Fibroblast of lung (primary cell): ENCODE measurements around the gene TGFBR2.

Source experiments
- EZH2 ChIP-seq: IDR thresholded peaks from 2 replicates; pipeline ENCODE4 v1.5.1; 2012; ENCODE audit warnings: low read length, control low read depth, mild to moderate bottlenecking; ENCODE audit errors: missing control alignments
- TF ChIP-seq, protein P1 (sequence below), 2 donors: IDR thresholded peaks in 1 of 2; conservative IDR thresholded peaks in 1 of 2; 1 replicate in 1 of 2; 2 replicates in 1 of 2; pipeline ENCODE4 v1.5.1; 2011 to 2012; ENCODE audit warnings: low read length in 2 of 2, control low read depth in 1 of 2, inconsistent platforms in 1 of 2, low read depth in 1 of 2, mild to moderate bottlenecking in 1 of 2

DNA sequence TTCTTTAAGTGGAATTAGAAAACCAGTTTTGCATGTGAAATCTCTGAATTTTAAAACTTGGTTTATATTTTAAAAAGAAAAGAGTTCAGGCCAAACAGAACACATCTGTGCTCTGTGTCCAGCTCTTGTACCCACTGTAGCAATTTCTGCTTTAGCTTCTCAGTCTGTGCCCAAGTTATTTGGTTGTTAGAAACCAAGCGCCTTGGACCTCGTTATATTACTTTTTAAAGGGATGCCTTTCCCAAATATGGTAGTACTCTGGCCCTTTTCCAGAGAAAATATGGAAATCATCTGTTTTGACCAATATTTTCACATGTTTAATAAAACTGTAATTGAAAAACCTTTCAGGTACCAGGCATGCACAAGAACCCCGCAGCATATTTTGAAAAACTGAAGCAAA is 27.3 kb downstream of the TGFBR2 start:
- TF ChIP-seq, protein P1, sequence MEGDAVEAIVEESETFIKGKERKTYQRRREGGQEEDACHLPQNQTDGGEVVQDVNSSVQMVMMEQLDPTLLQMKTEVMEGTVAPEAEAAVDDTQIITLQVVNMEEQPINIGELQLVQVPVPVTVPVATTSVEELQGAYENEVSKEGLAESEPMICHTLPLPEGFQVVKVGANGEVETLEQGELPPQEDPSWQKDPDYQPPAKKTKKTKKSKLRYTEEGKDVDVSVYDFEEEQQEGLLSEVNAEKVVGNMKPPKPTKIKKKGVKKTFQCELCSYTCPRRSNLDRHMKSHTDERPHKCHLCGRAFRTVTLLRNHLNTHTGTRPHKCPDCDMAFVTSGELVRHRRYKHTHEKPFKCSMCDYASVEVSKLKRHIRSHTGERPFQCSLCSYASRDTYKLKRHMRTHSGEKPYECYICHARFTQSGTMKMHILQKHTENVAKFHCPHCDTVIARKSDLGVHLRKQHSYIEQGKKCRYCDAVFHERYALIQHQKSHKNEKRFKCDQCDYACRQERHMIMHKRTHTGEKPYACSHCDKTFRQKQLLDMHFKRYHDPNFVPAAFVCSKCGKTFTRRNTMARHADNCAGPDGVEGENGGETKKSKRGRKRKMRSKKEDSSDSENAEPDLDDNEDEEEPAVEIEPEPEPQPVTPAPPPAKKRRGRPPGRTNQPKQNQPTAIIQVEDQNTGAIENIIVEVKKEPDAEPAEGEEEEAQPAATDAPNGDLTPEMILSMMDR (conservative IDR thresholded peaks at IDR 0.05 in 1 of 2, IDR thresholded peaks at IDR 0.05 in 1 of 2; ENCODE audit: low read depth in 1 of 2, low read length in 2 of 2) = no peak
- no peak for TF ChIP-seq EZH2
